ENCODE measurements around the gene STKLD1. TPM values are rescaled to one million over a fixed set of nuclear protein-coding genes. Genes with fewer than 3 reads are reported as not detected.

Gene STKLD1
- polyA plus RNA-seq, 3 donors from 2014 or later: 0.55 to 0.96 TPM; not detected in 1

- Mint-ChIP-seq H3K9me3 (no peaks in the 10 kb centered on the region), H3K36me3 (peaks cover 10 to 35% (median 17%) of the 10 kb centered on the region in 3 donors), H3K4me3 (peak within 1 kb of the TSS; percentile 96 to 97 (median 96)), H3K27me3 (ENCODE audit: low read depth in 3 of 3) (peaks cover 0 to 7% (median 4%) of the 10 kb centered on the region in 3 donors), H3K27ac (peak within 1 kb of the TSS; percentile 92 to 96 (median 94)), H3K4me1 (peaks cover 56 to 60% of the 10 kb centered on the region in 2 donors)
- DNase-seq: peak; percentile 93 to 94 (median 93)
These were observed 40.0 kb upstream of the STKLD1 start, which contains the start of gene SURF6 for GRCh38 chr9:133335924-133336811. Gene SURF6, minus strand, starts transcription at chr9:133336188. Its CDS starts 56 bp downstream, at chr9:133336132.

DNA sequence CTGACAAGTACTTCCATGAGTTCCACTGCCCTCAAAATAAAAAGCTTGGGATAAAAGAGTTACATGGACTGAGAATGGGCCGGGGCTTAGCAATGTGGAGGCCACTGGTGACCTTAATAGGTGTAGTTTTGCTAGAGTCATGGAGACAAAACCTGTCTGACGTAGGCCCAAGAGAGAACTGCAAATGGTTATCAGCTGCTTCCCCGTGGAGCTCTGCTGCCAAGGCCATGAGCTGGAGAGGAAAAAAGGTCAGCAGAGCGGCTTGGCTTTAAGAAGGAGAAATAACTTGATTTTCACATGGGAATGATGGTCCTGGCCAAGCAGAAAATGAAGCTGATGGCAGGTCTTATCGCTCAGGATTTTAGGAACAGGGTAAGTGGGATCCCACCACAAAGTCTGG lies 36.5 kb upstream of the STKLD1 start:
- Mint-ChIP-seq H3K4me3 (peak overlapping the region; percentile 59 to 81 (median 62)), H3K36me3 (peaks cover 9 to 18% (median 17%) of the 10 kb centered on the region in 3 donors), H3K9me3 (no peaks in the 10 kb centered on the region), H3K4me1 (peaks cover 58 to 72% of the 10 kb centered on the region in 2 donors), H3K27me3 (ENCODE audit: low read depth in 3 of 3) (peaks cover 0 to 5% (median 4%) of the 10 kb centered on the region in 3 donors), H3K27ac (peak overlapping the region; percentile 83 to 93 (median 90))
- DNase-seq: no peak

DNA sequence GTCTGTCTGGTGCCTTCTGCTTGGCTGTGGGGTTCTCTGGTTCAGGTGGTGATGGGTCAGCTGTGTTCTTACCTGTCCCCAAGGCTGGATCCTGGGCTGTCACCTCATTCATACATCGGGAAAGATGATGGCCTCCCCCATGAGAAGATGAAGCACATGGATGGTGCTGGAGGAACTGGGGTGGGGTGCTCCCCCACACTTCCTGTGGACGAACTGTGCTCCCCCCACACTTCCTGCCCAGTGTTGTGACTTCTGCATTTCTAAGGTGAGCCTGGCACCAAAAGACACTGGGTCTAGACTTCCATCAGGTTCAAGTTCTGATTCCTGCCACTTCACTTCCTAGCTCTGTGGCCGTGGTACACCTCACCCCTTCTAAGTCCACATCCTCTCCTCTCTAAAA lies 35.9 kb upstream of the STKLD1 start:
- Mint-ChIP-seq H3K4me1 (peaks cover 52 to 66% of the 10 kb centered on the region in 2 donors), H3K27ac (peak overlapping the region; percentile 83 to 93 (median 90)), H3K9me3 (no peaks in the 10 kb centered on the region), H3K4me3 (peak overlapping the region; percentile 59 to 81 (median 65)), H3K27me3 (ENCODE audit: low read depth in 3 of 3) (peaks cover 0 to 5% (median 2%) of the 10 kb centered on the region in 3 donors), H3K36me3 (peaks cover 9 to 18% (median 17%) of the 10 kb centered on the region in 3 donors)
- DNase-seq: no peak

- H3K4me1 Mint-ChIP-seq: peaks cover 45 to 61% of the 10 kb centered on the region in 2 donors
- H3K4me3 Mint-ChIP-seq: peak overlapping the region; percentile 59 to 81 (median 65)
- H3K27me3 Mint-ChIP-seq (ENCODE audit: low read depth in 3 of 3): peaks cover 0 to 2% (median 1%) of the 10 kb centered on the region in 3 donors
- H3K36me3 Mint-ChIP-seq: peaks cover 9 to 18% (median 17%) of the 10 kb centered on the region in 3 donors
- DNase-seq: no peak
- H3K27ac Mint-ChIP-seq: peak overlapping the region; percentile 83 to 93 (median 90)
- no peaks in the 10 kb centered on the region for H3K9me3 Mint-ChIP-seq
These were observed 35.2 kb upstream of the STKLD1 start for GRCh38 chr9:133340916-133341315.

DNA sequence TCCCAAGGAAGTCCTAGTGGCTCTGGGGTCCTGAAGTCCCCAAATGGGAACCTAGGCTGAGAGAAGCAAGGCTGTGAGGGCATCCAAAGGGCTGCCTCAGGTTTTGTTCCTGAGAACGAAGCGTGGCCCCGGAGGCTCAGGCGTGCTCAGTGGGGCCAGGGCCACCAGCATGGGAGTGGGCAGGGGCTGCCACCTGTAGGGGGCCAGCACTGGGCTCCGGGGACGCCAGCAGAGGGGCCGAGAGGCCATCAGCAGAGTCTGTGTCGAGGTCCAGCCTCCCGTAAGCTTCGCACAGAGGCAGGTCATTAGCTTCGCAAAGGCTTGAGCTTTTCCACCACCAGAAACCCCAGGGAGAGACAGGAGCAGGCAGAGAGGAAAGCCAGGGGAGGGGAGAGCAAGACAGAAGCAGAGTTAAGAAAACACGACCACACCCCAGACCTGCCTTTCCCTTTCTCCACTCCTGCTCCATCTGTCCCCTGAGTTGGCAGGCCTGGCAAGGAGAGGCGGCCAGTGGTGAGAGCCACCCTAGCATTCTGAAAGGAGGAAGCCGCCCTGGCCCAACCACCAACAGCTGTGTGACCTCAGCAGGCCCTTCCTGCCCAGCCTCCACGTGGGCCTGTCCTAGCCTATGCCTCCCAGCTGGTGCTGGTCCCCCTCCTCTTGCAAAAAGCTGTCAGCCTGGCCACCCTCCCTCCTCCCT lies 34.6 kb upstream of the STKLD1 start:
- H3K27me3 Mint-ChIP-seq (ENCODE audit: low read depth in 3 of 3): peaks cover 0 to 1% (median 0%) of the 10 kb centered on the region in 3 donors
- DNase-seq: peak; percentile 53 to 60 (median 58)
- peaks cover 9 to 18% (median 17%) of the 10 kb centered on the region in 3 donors for H3K36me3 Mint-ChIP-seq
- H3K9me3 Mint-ChIP-seq: no peaks in the 10 kb centered on the region
- peak overlapping the region; percentile 55 to 81 (median 70) for H3K4me3 Mint-ChIP-seq
- H3K4me1 Mint-ChIP-seq: peaks cover 42 to 61% of the 10 kb centered on the region in 2 donors
- peak overlapping the region; percentile 49 to 93 (median 89) for H3K27ac Mint-ChIP-seq

DNA sequence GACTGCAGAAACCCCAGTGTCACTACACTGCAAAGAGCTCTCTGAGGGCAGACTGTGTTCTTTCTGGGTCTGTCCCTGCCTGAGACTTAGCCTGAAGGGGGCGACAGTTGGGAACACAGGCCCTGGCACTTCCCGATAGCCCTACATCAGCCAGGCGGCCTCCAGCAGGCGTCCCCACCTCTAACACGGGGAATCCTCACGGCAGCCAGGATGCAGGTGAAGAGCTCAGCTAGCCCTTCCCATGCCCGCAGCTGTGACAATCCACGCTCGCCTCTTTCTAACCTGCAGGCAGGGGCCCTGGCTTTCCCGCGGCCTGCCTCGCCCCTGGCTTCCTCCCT lies 34.1 kb upstream of the STKLD1 start:
- Mint-ChIP-seq H3K9me3 (no peaks in the 10 kb centered on the region), H3K27me3 (ENCODE audit: low read depth in 3 of 3) (peaks cover 0 to 1% (median 0%) of the 10 kb centered on the region in 3 donors), H3K36me3 (peaks cover 9 to 18% (median 17%) of the 10 kb centered on the region in 3 donors), H3K4me3 (peak overlapping the region; percentile 55 to 81 (median 70)), H3K4me1 (peaks cover 46 to 62% of the 10 kb centered on the region in 2 donors), H3K27ac (peak overlapping the region; percentile 49 to 90 (median 88))
- DNase-seq: no peak

DNA sequence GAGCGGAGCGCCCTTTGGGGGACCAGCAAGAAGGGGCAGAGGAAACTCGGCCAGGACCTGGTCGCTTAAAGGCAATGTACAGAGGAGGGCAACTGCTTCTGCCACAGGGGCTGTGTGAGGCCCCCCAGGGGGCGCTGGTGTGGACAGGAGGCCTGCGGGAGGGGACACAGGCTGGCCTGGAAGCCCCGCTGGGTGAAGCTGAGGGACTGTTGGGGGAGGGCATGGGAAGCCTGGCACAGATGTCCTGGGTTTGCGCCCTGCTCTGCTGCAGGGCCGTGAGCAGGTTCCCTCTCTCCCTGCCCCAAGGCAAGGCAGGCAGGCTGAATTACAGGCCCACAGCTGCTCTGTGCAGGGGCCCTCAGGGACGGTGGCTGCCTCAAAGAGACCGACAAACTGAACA lies 33.6 kb upstream of the STKLD1 start:
- no peak for DNase-seq
- Mint-ChIP-seq H3K4me1 (peaks cover 49 to 63% of the 10 kb centered on the region in 2 donors), H3K27ac (peak overlapping the region in 3 of 6 donors; percentile 39 to 88 (median 87)), H3K36me3 (peaks cover 9 to 18% (median 17%) of the 10 kb centered on the region in 3 donors), H3K9me3 (no peaks in the 10 kb centered on the region), H3K27me3 (ENCODE audit: low read depth in 3 of 3) (peaks cover 0 to 1% (median 0%) of the 10 kb centered on the region in 3 donors), H3K4me3 (peak overlapping the region in 1 of 5 donors; percentile 72)

- no peaks in the 10 kb centered on the region for H3K9me3 Mint-ChIP-seq
These were observed 32.1 kb upstream of the STKLD1 start for GRCh38 chr9:133344071-133344470.

GRCh38 chr9:133344979-133345378 lies 31.2 kb upstream of the STKLD1 start:
- Mint-ChIP-seq H3K4me3 (peak overlapping the region in 1 of 5 donors; percentile 38), H3K9me3 (no peaks in the 10 kb centered on the region), H3K27ac (no peak overlapping the region), H3K4me1 (peaks cover 58 to 67% of the 10 kb centered on the region in 2 donors), H3K27me3 (ENCODE audit: low read depth in 3 of 3) (peaks cover 2 to 6% (median 5%) of the 10 kb centered on the region in 3 donors), H3K36me3 (peaks cover 12 to 26% (median 13%) of the 10 kb centered on the region in 3 donors)
- DNase-seq: no peak

More at GRCh38 chr9:133344071-133344470, 32.1 kb upstream of the STKLD1 start:
- Mint-ChIP-seq H3K4me1 (peaks cover 58 to 67% of the 10 kb centered on the region in 2 donors), H3K36me3 (peaks cover 6 to 20% (median 19%) of the 10 kb centered on the region in 3 donors), H3K27ac (no peak overlapping the region), H3K27me3 (ENCODE audit: low read depth in 3 of 3) (peaks cover 2 to 6% (median 5%) of the 10 kb centered on the region in 3 donors), H3K4me3 (no peak overlapping the region)
- no peak for DNase-seq

GRCh38 chr9:133345596-133345995 lies 30.6 kb upstream of the STKLD1 start:
- Mint-ChIP-seq H3K36me3 (peaks cover 6 to 23% (median 10%) of the 10 kb centered on the region in 3 donors), H3K4me3 (peak overlapping the region in 2 of 5 donors; percentile 10 to 99), H3K9me3 (no peaks in the 10 kb centered on the region), H3K27me3 (ENCODE audit: low read depth in 3 of 3) (peaks cover 2 to 6% (median 5%) of the 10 kb centered on the region in 3 donors), H3K27ac (no peak overlapping the region), H3K4me1 (peaks cover 58 to 64% of the 10 kb centered on the region in 2 donors)
- DNase-seq: no peak

- peaks cover 2 to 6% (median 5%) of the 10 kb centered on the region in 3 donors for H3K27me3 Mint-ChIP-seq (ENCODE audit: low read depth in 3 of 3)
- peaks cover 52 to 58% of the 10 kb centered on the region in 2 donors for H3K4me1 Mint-ChIP-seq
- H3K27ac Mint-ChIP-seq: peak overlapping the region in 4 of 6 donors; percentile 49 to 91 (median 75)
- peaks cover 4 to 24% (median 8%) of the 10 kb centered on the region in 3 donors for H3K36me3 Mint-ChIP-seq
- peak overlapping the region; percentile 83 to 100 (median 98) for H3K4me3 Mint-ChIP-seq
- no peak for DNase-seq
- no peaks in the 10 kb centered on the region for H3K9me3 Mint-ChIP-seq
These were observed 30.0 kb upstream of the STKLD1 start for GRCh38 chr9:133346021-133346785.

DNA sequence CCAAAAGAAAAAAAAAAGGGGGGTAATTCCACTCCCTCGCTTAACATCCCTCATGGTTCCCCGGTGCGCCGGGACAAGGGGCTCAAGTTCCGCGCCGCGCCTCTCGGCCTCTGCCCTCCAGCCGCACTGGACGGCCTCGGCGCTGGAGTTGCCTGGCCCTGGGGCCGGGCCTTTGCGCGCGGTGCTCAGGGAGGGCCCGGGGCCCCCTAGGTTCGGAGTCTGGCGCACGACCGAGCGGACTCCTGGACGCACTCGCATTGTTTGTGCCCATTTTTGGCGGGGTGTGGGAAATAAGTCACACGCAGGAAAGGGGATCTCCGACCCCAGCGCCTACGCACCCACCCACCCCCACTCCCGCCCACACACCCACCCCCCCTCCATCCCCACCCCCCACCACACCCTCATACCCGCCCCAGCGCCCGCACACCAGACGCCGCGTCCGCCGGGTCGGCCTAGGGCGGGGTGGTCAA lies 28.6 kb upstream of the STKLD1 start:
- peak overlapping the region; percentile 90 to 99 (median 96) for H3K27ac Mint-ChIP-seq
- H3K9me3 Mint-ChIP-seq: no peaks in the 10 kb centered on the region
- peaks cover 2 to 6% (median 5%) of the 10 kb centered on the region in 3 donors for H3K27me3 Mint-ChIP-seq (ENCODE audit: low read depth in 3 of 3)
- H3K4me3 Mint-ChIP-seq: peak overlapping the region; percentile 95 to 100 (median 98)
- peaks cover 8 to 37% (median 14%) of the 10 kb centered on the region in 3 donors for H3K36me3 Mint-ChIP-seq
- no peak for DNase-seq
- peaks cover 40 to 46% of the 10 kb centered on the region in 2 donors for H3K4me1 Mint-ChIP-seq

All from immature natural killer cell (primary cell).